ENCODE data around the gene STMN3.
"Not testable (repeated sequence)": the region's sequence is repeated elsewhere in the genome, so short reads cannot be mapped to it uniquely, and the experiment has no call there.

The STMN3 gene

GRCh38 chr20:63679799-63680305 lies 26.6 kb upstream of the STMN3 start:
- TF ChIP-seq HDGF (IDR thresholded peaks at IDR 0.05; ENCODE audit: borderline replicate concordance) (no peak), FOXM1 (IDR thresholded peaks at IDR 0.05; ENCODE audit: borderline replicate concordance) (no peak)
- ChIA-PET CTCF (no interaction called here), POLR2A (interaction anchor here (1.4 kb wide), 1 partner anchor 21 kb away, joined by 5 read pairs; the partner anchor contains the start of gene RTEL1)
- no peak for DNase-seq (ENCODE audit: extremely low spot score)

DNA sequence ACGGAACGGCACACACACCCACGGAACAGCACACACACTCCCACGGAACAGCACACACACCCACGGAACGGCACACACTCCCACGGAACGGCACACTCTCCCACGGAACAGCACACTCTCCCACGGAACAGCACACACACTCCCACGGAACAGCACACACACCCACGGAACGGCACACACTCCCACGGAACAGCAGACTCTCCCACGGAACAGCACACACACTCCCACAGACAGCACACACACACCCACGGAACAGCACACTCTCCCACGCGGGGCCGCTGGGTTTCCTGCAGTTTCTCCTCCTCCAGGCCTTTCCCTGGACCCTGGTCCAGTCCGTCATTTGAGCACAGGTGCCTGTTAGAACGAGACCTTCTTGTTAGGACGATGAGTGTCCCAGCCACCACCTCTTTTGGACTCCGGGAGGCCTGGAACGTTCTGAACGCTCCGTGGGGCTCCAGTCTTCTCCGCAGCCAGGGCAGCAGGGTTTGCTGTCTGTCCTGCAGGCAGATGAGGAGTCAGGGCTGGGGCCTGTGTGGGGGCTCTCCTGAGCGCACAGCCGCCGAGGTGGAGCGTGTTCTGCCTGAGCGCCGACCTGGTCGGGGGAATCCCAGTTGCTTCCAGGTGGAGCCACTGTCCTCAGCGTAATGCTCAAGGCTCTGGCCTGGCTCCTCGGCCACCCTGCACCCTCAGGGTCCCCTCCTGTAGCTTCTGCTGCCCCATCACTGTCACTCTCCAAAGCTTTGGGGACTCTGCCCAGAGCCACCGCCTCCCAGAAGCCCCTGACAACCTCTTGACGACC lies 25.6 kb upstream of the STMN3 start:
- TF ChIP-seq FOXM1 (IDR thresholded peaks at IDR 0.05; ENCODE audit: borderline replicate concordance) (no peak), CTBP1 (IDR thresholded peaks at IDR 0.05; ENCODE audit: borderline replicate concordance) (no peak), L3MBTL2 (conservative IDR thresholded peaks at IDR 0.05) (no peak), SP1 (IDR thresholded peaks at IDR 0.05) (no peak), PKNOX1 (IDR thresholded peaks at IDR 0.05) (no peak), ELF4 (IDR thresholded peaks at IDR 0.05) (no peak), FOXK2 (IDR thresholded peaks at IDR 0.05) (no peak), FOXA1 (IDR thresholded peaks at IDR 0.05) (no peak), TARDBP (IDR thresholded peaks at IDR 0.05) (no peak), BHLHE40 (IDR thresholded peaks at IDR 0.05; ENCODE audit: borderline replicate concordance) (no peak), SUZ12 (IDR thresholded peaks at IDR 0.05) (no peak), ARNT (IDR thresholded peaks at IDR 0.05) (no peak), HDGF (IDR thresholded peaks at IDR 0.05; ENCODE audit: borderline replicate concordance) (no peak), NFRKB (IDR thresholded peaks at IDR 0.05) (no peak)
- POLR2A ChIA-PET = interaction anchor here (1.4 kb wide), 1 partner anchor 20 kb away, joined by 5 read pairs; the partner anchor contains the start of gene RTEL1
- CTCF ChIA-PET = no interaction called here
- no peak for DNase-seq (ENCODE audit: extremely low spot score)

- TF ChIP-seq FOXM1 (IDR thresholded peaks at IDR 0.05; ENCODE audit: borderline replicate concordance) (no peak), ZNF384 (IDR thresholded peaks at IDR 0.05) (no peak), ARNT (IDR thresholded peaks at IDR 0.05) (no peak), SUZ12 (IDR thresholded peaks at IDR 0.05) (no peak), TARDBP (IDR thresholded peaks at IDR 0.05) (no peak), PKNOX1 (IDR thresholded peaks at IDR 0.05) (no peak), L3MBTL2 (conservative IDR thresholded peaks at IDR 0.05) (no peak), BHLHE40 (IDR thresholded peaks at IDR 0.05; ENCODE audit: borderline replicate concordance) (no peak), SP1 (IDR thresholded peaks at IDR 0.05) (no peak)
- POLR2A ChIA-PET = no interaction called here
- CTCF ChIA-PET = no interaction called here
- DNase-seq (ENCODE audit: extremely low spot score) = no peak
Observed at GRCh38 chr20:63678071-63678470, 24.8 kb upstream of the STMN3 start.

DNA sequence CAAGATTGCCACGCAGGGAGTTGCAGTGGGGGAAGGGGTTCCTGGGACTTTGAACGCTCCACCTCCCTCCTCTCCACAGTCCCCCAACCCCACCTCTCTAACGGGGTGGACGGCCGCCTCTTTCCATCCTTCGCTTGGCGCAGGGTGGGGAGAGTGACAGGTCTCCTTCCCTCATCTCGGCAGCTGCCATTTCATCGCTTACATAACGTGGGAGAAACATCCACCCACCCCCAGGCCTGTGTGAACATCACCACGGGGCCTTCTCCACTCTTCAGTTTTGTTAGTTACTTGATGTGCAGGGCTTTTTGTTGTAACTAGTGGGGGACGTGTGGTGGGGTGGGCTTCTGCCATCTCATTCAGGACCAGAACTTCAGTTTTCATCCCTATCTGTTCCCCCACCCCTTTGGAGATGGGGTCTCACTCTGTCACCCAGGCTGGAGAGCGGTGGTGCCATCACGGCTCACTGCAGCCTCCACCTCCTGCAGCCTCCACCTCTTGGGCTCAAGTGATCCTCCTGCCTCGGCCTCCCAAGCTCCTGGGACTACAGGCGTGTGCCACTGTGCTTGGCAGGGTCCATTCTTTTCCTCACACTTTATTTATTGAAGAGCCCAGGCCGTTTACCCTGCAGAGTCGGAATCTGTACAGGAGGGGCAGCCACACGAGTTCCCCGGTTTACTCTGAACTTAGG lies 22.6 kb upstream of the STMN3 start:
- TF ChIP-seq FOXM1 (IDR thresholded peaks at IDR 0.05; ENCODE audit: borderline replicate concordance) = no peak
- TF ChIP-seq NFRKB (IDR thresholded peaks at IDR 0.05) = no peak
- DNase-seq (ENCODE audit: extremely low spot score) = no peak
- POLR2A ChIA-PET = interaction anchor here (0.6 kb wide), 1 partner anchor 30 kb away, joined by 3 read pairs; no protein-coding TSS in a partner anchor
- CTCF ChIA-PET = no interaction called here

DNA sequence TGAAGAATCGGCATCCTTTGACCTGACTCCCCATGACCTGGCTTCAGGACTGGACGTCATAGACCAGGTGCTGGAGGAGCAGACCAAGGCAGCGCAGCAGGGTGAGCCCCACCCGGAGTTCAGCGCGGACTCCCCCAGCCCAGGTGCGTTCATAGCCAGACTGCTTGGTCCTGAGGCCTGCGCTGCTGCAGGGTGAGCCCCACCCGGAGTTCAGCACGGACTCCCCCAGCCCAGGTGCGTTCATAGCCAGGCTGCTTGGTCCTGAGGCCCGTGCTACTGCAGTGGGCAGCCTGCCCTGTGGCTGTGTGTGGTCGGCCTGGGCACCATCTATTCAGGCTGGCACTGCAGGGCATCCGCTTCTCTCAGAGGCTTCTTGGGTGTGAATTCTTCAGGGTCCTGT lies 20.7 kb upstream of the STMN3 start:
- ChIA-PET POLR2A (no interaction called here), CTCF (no interaction called here)
- no peak for DNase-seq (ENCODE audit: extremely low spot score)
- TF ChIP-seq NFRKB (IDR thresholded peaks at IDR 0.05) = no peak
- no peak for TF ChIP-seq ZNF384 (IDR thresholded peaks at IDR 0.05)
- TF ChIP-seq FOXM1 (IDR thresholded peaks at IDR 0.05; ENCODE audit: borderline replicate concordance) = no peak
- TF ChIP-seq BHLHE40 (IDR thresholded peaks at IDR 0.05; ENCODE audit: borderline replicate concordance) = no peak
- no peak for TF ChIP-seq CTBP1 (IDR thresholded peaks at IDR 0.05; ENCODE audit: borderline replicate concordance)
- TF ChIP-seq ELF4 (IDR thresholded peaks at IDR 0.05) = no peak
- no peak for TF ChIP-seq ARNT (IDR thresholded peaks at IDR 0.05)
- no peak for TF ChIP-seq L3MBTL2 (conservative IDR thresholded peaks at IDR 0.05)
- no peak for TF ChIP-seq FOXA1 (IDR thresholded peaks at IDR 0.05)
- no peak for TF ChIP-seq SUZ12 (IDR thresholded peaks at IDR 0.05)
- no peak for TF ChIP-seq HDGF (IDR thresholded peaks at IDR 0.05; ENCODE audit: borderline replicate concordance)
- TF ChIP-seq SP1 (IDR thresholded peaks at IDR 0.05) = no peak
- TF ChIP-seq PKNOX1 (IDR thresholded peaks at IDR 0.05) = no peak
- TF ChIP-seq FOXK2 (IDR thresholded peaks at IDR 0.05) = no peak
- TF ChIP-seq TARDBP (IDR thresholded peaks at IDR 0.05) = no peak
- TF ChIP-seq LEF1 (IDR thresholded peaks at IDR 0.05; ENCODE audit: borderline replicate concordance) = no peak

DNA sequence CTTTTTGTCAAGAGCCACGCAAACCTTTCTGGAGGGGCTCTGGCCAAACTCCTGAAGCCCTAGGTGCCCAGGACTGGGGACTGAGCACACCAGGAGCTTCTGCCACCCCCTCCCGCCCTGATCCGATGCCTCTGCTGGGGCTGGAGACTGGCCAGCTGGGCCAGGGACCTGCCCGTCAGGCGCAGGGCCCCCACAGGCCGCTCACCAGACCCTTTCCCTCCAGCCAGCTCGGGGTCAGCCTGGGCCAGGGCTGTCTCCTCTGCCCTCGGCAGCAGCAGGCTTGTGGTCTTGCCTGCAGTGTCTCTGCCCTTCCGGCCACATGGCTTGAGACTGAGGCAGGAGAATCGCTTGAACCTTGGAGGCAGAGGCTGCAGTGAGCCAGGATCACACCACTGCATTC lies 19.4 kb upstream of the STMN3 start:
- POLR2A ChIA-PET = interaction anchor here (0.9 kb wide), 1 partner anchor 15 kb away, joined by 3 read pairs; no protein-coding TSS in a partner anchor
- TF ChIP-seq SUZ12 (IDR thresholded peaks at IDR 0.05) (no peak), ZNF384 (IDR thresholded peaks at IDR 0.05) (no peak), LEF1 (IDR thresholded peaks at IDR 0.05; ENCODE audit: borderline replicate concordance) (no peak), HDGF (IDR thresholded peaks at IDR 0.05; ENCODE audit: borderline replicate concordance) (no peak), FOXA1 (IDR thresholded peaks at IDR 0.05) (no peak), FOXK2 (IDR thresholded peaks at IDR 0.05) (no peak), ELF4 (IDR thresholded peaks at IDR 0.05) (no peak)
- no peak for DNase-seq (ENCODE audit: extremely low spot score)
- CTCF ChIA-PET = no interaction called here

- POLR2A ChIA-PET = interaction anchor here (0.9 kb wide), 1 partner anchor 14 kb away, joined by 3 read pairs; no protein-coding TSS in a partner anchor
- DNase-seq (ENCODE audit: extremely low spot score); CTCF ChIA-PET: not testable (repeated sequence)
Observed at GRCh38 chr20:63671695-63672094, 18.5 kb upstream of the STMN3 start.
